ENCODE data around the gene STK32A.
"Not testable (repeated sequence)": the region's sequence is repeated elsewhere in the genome, so short reads cannot be mapped to it uniquely, and the experiment has no call there.

Gene STK32A

DNA sequence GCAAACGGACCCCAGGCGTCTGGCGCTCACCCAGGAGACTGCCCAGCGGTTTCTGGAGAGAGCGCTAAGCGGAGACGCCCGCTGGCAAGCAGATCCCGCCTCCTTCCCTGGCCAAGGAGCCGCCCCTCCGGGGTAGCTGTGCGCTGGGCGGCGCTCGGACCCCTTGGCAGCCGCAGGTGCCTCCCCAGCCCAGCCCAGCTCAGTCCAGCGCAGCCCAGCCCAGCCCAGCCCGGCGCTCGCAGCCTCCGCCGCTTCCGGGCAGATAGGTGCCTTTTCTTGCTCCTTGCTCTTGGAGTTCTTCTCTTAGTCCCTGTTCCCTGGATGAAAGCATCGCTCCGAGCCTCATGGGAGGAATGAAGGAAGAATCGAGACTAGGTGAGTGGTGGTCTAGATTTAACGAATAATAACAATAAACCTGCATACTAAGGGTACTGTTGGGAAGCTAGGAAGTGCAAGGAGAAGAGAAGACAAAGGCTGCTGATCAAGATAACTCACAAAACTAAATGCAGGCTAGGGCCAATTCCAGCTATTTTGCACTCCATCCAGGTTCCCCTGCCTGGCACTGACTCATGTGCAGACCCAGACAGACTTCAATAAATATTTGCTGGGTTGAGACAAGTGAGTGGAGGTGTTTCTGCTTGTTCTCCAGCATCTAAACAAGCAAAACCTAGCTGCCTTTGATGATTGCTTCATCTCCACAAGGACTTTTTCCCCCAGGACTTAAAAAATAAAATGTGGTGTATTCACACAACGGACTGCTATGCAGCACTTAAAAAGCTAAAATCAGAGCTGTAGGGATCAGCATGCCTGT is at the start of gene STK32A:
STK32A (plus strand) TSS at position 202 of the 811 bp plus-strand sequence. CDS start 4,609 bp downstream, outside the sequence.
- DNase-seq (ENCODE audit: low read depth), result no peak

DNA sequence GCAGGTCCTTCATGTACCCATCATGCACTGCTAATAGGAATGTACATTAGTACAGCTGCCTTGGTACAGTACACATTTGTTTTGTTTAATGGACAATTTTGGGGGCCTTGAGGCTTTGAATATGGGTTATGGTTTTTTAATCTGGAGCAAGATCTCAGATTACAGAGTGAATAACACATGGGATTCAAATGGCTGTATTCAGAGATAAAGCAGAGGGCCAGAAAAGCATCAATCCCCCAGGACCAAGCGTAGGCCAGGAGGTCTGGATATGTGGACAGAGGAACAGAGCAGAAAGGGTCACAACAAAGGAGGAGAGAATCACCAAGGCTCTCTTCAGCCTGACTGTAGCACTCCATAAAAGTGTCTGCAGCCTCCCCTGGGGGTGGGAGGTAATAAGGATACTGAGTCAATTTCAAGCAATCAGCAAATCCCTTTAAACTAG is 47.7 kb upstream of the STK32A start:
- DNase-seq (ENCODE audit: low read depth), result no peak

DNA sequence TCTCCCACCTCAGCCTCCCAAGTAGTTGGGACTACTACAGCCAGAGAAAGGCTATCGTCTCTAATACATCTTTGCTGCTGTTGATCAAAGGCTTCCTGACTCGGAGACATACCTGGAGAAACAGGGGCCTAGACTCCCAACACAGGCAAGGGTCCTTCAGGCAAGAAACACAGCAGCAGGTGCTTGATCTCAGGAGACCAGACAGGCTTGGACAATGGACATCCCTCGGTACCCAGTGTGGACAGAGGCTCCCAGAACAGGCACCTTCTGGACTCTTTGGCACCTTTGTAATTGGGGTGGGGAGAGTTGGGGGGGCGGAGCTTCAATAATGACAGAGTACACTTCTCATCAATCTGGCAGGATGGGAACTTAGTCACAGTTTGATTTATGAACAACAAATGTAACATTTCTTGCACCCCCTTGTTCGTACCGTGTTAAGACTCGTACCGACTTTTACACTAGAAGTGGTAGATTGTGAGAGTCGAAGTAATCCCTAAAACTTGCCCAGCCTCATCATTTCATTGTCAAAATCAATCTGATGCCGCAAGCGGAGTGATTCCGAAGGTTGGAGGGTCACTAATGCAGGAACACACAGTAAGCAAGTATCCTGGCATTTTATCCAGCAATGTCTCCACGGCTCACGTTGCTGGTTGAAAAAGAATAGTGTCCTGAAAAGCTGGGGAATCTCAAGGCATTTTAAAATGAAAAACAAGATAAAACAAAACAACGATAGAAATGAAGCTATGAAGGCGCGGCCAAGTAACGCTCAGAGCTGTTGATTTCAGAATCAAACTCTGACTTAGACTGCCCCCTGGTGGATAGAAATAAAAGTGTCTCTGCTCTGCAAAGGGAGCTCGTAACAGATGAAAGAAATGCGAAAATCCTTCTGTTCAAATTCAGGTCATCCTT is 46.4 kb upstream of the STK32A start:
- DNase-seq (ENCODE audit: low read depth), result no peak

DNA sequence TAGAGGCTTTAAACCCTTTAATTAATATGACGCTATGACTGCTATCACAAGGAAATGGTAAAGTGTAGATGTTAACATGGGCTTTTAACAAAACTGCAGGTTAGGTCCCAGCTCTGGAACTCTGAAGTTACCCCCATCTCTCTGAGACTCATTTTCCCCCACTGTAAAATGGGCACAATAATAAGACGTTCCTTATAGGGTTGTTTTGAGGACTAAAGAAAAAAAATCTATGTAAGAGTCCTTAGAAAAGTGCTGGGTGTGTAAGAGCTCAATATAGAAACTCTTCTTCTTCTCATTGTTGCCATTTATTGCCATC is 45.8 kb upstream of the STK32A start:
- no peak for DNase-seq (ENCODE audit: low read depth)

DNA sequence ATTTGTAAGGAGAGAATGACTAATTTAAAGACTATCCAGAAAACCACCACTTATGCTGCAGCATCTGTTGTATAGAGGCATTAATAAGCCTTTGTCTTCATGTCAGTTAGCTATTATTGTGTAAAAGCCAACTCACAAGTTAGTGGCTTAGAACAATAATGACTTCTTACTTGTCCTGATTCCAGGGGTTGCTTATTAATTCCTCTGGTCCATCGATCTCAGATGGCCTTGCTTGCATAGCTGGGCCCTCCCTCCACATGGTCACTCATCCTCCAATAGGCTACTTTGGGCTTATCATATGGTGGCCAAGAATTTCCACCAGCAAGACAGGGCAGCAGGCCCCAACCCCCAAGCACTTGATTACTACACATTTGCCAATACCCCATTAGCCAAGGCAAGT is 44.5 kb upstream of the STK32A start:
- no peak for DNase-seq (ENCODE audit: low read depth)

DNA sequence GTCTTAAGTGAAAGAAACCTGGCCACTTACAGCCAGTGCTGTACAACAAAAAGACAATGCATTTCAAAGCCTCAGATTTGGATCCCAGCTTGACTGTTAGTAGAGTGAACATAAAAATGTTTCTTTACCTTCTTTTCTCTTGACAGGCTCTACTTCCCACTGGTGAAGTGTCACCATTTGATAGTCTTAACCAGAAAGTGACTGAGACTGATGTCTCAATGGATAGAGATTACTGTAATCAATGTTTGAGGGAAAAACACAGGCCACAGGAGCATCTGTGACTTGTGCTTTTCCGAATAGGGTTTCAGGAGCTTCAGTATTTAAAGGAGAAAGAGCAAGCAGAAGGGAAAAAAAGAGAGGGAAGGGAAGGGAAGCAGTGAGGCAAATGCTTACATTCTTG is 41.7 kb upstream of the STK32A start:
- no peak for DNase-seq (ENCODE audit: low read depth)

DNA sequence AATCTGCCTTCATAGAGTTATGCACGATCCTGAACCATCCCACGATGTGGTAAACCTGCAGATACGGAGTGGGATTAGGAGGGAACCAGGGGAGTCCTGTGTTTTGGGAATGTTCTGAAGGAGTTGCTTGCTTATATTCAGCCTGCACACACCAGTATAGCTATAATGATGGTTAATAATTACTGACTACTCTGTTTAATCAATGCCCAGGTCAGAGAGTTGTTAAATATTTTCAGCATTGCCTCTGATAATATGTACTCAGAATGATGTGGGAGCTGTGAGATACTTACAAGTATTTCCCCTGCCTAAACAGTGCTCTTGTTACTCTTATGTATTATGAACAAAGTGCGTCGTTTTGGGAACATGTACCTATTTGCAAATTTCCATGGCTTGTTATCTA is 34.8 kb upstream of the STK32A start:
- DNase-seq (ENCODE audit: low read depth), result no peak

DNA sequence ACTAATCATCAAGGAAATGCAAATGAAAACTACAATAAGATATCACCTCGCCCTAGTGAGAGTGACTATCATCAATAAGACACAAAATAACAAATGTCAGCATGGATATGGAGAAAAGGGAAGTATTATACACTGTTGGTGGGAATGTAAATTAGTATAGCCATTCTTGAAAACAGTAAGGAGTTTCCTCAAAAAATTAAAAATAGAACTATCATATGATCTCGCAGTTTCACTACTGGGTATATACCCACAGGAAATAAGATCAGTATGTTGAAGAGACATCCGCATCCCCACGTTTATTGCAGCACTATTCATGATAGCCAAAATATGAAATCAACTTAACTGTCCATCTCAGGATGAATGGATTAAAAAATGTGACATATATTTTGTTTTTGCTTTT is 31.6 kb upstream of the STK32A start:
- DNase-seq (ENCODE audit: low read depth), result no peak

DNA sequence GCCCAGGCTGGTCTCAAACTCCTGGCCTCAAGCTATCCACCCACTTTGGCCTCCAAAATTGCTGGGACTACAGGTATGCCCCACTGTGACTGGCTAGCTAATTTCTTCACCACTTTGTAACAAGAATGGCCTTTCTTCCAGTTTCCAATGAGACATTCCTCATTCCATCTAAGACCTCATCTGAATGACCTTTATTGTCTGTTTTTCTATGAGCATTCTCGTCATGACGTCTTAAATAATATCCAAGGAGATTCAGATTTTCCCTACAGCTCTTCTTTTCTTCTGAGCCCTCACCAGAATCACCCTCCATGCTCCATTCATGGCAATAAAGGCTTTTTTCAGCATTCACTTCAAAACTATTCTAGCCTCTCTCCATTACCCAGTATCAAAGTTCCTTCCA is 30.2 kb upstream of the STK32A start:
- no peak for DNase-seq (ENCODE audit: low read depth)

DNA sequence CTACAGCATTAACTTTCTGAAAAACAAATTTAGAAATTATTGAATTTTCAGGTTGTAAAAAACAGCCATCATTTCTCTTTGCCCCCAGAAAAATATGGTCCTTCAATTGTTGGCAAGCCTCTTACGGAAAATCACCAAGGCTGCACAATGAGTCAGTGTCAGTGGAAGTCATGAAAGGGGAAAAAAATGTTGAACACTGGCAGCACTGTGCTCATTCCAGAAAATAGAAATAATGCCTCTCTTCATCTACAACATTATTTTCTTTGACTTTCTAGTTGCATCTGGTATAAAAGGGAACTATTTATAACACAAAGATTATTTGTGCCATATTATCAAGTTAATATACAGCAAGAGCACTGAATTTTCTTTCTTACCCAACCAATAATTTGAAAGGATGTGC is 26.7 kb upstream of the STK32A start:
- DNase-seq (ENCODE audit: low read depth), result no peak

DNA sequence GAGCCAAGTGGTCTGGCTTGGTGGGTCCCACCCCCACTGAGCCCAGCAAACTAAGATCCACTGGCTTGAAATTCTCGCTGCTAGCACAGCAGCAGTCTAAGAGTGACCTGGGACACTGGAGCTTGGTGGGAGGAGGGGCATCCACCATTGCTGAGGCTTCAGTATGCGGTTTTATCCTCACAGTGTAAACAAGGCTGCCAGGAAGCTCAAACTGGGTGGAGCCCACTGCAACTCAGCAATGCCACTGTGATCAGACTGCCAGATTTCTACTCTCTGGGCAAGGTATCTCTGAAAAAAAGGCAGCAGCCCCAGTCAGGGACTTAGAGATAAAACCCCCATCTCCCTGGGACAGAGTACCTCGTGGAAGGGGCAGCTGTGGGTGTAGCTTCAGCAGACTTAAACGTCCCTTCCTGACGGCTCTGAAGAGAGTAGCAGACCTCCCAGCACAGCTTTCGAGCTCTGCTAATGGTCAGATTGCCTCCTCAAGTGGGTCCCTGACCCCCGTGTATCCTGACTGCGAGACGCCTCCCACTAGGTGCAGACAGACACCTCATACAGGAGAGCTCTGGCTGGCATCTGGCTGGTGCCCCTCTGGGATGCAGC is 18.2 kb upstream of the STK32A start:
- no peak for DNase-seq (ENCODE audit: low read depth)

DNA sequence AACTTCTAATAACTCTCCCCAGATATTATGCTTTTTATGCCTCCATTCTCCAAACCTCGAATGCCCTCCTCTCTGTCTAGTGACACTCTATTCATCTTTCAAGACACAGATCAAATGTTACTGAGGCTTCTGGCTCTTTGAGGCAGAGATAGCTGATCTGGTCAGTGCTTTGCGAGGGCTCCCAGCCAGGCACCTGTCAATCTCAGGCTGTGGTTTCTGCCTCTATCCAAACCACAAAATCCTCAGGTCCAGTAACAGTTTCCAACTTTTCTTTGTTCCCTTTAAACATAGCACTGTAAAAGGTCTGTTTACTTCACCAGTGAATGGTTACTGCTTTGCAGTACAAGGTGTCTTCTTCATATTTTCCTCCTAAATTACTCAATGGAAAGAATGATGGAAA is 11.5 kb upstream of the STK32A start:
- DNase-seq (ENCODE audit: low read depth), result no peak

DNA sequence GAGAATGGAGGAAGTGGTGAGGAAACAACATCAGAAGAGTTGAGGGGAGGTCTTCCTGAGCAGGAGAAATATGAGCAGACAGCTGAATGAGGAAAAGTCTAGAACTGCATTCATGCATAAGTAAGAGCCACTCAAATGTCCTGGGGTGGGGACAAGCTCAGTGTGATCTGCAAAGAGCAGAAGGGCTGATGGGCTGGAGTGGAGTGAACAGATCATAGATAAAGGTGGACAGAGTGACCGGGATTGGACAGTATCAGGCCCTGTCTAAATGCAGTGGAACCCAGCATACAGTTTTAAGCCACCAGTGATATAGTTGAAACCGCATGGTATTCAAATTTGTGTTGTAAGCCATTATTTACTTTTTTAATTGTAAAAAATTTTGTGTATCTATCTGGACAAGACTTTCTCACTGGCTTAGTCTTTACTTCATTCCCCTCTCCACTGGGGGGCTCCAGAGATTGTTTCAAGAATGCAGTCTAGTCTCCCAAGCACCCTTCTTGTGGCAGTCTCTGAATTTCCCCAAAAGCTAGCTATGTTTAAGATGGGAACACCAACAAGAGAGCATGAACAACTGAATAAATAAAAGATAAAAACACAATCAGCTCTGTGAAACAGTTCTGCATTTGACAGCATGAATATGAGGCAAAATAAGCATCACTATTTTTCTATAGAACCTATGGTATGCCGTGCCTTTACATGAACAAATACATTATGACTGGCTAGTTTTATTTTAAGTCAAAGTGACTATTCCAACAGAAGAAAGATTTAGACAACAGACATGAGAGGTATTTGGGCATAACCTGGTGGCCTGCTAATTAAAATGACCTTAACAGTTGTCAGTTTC is 10.7 kb upstream of the STK32A start:
- DNase-seq (ENCODE audit: low read depth), result no peak

DNA sequence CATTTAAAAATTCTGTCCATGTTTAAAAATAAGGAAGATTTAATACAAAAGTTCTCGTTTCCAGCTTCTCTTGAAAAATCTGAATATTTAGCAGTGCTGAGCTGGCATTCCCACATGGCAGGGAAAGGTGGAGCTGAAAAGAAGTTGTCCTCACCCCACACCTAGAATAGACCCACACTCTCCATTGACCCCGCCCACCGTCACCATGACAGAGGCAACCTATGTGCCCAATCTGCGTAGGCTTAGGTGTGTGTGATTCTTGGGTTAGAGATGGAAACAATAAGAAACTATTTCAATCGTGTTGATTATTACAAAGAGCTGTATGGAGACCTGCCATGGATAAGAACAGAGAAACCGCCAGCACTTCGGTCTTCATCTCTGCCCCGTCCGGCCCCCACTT is 8.9 kb upstream of the STK32A start:
- no peak for DNase-seq (ENCODE audit: low read depth)

DNA sequence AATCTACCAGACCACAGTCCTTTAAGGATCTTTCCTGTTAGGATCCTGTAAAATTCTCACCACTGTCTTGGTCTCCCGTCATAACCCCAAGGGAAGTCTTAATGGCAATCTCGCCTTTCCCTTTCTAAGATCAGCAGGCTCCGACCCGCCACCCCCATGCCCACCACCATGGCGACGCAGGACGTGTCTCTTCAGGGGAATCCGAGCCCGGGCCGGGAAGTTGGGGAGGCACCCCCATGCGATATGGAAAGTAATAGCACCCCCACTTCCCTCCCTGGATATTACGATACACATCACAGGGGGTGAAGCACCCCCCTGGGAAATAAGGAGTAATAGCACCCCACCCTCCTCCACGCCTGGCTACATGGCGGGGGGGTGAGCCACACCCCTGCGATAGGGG is 8.3 kb upstream of the STK32A start:
- no peak for DNase-seq (ENCODE audit: low read depth)

DNA sequence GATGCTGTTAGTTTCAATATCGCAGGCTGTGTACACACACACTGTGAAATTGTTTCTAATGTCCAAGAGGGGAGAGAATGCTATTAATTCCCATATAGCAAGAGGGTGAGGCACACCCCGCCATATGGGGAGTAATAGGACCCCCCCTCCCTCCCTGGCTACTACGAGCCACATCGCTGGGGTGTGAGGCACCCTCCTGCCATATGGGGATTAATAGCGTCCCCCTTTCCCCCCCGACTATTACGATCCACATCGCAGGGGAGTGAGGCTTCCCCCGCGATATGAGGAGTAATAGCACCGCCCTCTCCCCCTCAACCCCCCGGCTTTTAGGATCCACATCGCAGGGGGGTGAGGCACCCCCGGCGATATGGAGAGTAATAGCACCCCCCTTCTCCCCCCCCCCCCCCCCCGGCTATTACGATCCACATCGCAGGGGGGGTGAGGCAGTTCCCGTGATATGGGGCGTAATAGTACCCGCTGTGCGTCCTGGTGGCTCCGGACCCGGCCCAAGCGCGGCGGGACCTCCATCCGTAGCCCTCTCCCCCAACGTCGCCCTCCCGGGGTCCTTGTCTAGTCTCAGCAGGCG is 494 bp upstream of the STK32A start:
- DNase-seq (ENCODE audit: low read depth), result no peak

DNA sequence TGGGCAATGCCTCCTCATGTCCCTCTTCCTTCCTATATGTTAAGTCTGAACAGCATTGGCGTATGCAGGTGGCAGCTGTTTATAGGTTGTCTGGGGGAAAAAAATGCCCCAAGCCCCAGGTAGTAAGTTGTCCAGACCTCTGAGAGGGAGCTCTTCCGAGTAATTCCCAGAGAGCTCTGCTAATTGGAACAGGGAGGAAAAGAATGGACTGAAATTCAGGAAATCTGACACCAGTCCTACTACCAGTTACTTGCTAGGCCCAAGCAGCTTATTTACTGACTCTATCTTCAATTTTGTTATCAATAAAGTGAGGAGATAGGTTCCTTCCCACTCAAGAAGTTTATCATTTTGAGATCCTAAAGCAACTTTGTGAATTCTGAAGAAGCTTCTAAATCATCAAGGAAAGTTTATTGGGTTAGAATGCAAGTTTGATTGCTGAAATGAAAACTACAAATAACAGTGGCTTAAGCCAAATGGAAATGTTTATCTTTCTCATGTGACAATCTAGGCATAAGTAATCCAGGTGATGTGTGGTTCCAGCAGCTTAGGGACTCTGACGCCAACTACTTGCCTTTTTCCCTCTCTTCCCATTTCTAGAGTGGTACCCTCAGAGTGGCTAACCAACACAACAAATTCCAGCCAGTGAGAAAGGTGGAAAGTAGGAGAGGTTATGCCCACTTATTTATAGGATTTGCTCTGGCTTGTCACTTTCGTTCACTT is 5.6 kb downstream of the STK32A start:
- no peak for DNase-seq (ENCODE audit: low read depth)

DNA sequence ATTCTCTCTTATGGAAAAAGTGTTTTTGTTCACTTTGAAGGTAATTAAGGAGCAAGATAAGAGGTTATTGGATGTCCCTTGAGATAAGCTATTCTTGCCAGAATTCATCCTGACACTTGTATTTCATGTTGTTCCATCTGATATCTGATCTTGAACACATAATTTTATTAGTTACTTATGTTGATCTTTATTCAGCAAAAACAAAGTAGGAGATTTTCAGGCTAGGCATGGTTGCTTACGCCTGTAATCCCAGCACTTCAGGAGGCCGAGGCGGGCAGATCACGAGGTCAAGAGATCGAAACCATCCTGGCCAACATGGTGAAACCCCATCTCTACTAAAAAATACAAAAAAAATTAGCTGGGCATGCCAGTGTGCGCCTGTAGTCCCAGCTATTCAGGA is 8.4 kb downstream of the STK32A start:
- DNase-seq (ENCODE audit: low read depth), result not testable (repeated sequence)

DNA sequence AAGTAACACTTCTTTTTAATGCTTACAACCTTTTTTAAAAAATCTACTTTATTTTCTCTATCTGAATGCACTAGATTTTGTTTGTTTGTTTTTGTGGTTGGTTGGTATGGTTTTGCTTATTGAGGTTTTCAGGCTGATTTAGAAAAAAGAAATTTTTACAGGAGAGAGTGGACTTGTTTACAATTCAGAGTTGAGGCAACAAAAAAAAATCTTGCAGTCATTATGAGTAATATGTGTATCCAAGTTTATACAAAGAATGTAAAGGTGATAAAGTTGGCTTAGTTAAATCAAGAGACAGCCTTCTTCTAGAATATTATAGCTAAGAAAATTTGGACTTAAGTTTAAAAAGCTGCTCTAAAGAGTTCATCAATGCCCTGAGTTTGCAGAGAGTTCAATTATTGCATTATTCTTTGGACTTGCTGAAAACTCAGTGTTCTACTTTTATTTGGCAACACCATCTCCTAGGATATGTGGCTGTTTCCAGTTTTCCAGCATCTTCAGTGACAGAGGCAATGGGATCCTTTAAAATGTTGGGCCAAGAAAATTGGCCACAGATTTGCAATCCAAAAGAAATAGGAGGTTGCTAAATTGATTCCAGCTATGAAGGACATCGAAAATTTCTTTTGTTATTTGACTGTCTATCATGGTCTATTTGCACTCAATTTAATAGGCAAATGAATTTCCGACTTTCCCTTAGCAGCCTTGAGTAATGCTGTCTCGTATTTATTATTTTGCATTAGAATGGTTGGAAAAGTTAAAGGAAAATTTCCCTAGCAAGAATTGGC is 10.7 kb downstream of the STK32A start:
- no peak for DNase-seq (ENCODE audit: low read depth)

DNA sequence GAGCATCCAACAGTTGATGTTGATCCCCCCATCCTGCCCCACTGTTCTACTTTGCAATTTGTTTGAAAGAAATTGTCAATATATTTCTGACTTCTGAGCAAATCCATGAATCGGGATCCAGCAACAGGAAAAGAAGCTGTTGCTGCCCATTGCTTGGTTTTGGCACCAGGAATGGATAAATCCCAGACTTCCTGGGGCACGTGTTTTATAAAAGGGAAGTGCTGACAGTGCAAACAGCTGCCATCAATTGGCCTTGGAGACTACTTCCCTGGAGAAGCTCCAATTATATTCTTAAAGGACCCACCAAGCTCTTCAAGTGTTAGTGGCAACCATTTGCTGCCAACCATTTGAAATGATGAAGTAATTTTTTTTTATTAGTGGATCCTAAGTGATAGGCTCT is 13.7 kb downstream of the STK32A start:
- no peak for DNase-seq (ENCODE audit: low read depth)
